ENCODE results near the gene NT5DC1.
A peak's percentile ranks its signal among the peaks of the same experiment; 100 is the strongest.

NT5DC1 gene

DNA sequence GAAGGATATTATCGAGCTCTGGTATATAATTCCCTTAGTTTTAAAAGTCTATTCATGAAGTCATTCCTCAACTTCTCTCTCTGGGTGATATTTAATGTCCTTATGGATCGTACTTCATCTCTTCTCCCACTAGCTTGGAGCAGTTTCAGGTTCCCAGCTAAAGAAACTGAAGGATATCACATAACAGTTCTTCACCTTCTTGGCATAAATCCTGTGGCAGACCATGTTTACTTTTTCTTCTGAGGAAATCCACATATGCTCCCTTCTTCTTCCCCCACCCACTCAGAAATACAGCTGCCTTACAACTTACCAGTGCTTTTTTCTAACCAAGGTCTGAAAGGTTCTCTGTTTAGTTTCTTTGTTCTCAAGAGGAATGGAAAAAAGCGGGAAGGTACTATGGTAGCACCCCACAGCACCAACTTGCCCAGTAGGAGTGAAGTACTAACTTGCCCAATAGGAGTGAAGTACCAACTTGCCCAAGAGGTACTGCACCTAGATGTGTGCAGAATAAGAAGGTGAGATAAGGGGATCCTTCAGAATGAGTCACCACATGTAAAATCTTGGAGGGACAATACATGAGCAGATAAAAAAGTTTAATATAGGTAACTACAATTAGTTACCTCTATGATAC lies 100.1 kb downstream of the NT5DC1 start:
- FAIRE-seq, result no peak

DNA sequence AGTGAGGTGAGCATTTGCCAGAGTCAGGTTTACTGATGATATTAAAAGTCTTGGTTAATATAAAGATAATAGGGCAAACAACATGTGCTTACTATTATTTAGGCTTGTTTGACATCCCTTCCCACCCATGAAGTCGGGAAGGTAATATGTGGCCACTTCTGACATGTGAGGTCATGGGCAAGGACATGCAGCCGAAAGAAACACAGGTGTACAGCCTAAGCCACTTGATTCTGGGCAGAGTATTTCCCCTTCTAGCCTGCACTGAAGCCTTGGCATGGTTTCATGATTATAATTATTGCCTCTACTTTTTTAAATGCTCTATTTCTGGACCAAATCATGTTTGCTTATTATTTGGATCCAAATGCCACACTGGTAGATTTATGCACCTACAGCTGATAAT lies 100.9 kb downstream of the NT5DC1 start:
- no peak for FAIRE-seq

DNA sequence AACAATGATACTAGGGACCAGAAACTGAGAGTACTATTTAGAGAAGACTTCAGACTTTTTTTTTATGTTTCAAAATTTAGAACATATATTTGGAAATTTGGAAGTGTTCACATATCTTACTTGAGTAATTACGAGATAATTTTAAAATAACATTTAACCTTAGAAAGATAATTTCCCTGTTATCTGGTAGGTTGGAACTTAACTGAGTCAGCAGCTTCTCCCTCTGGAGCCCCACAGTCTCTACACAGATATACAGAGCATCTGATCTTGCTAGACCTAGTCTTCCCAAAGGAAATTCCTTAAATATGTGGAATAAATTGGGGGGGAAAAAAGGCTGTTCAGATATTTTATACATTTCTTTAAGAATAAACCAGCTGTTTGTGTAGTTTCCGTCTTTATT lies 104.6 kb downstream of the NT5DC1 start:
- no peak for FAIRE-seq

DNA sequence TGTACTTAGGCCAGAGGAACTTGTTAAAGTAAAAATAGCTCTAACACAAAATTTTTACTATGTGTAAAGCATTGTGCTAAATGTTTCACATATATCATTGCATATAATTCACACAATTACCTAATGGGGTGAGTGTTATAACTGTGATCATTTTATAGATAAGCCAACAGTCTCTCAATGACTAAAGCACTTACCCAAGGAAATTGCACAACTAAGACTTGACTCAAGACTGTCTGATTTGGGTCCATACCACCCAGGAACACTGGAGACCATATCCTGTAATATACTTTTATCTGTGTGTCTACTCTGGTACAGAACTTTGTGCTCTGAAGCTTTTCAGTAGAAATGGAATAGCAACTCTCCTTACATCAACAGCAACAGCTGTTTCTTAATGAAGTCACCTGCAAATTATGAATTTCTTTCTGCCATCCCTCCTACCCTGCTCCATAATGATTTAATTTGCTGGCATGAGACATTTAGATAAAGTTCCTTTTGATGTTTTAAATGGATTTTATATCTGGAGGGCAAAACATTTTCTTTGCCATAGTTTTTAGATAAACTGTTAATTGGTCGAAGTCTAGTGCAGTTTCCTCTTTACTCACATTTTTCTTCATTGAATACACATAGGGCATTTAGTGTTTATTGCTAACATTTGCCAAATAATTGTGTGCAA lies 105.7 kb downstream of the NT5DC1 start:
- FAIRE-seq, result no peak

DNA sequence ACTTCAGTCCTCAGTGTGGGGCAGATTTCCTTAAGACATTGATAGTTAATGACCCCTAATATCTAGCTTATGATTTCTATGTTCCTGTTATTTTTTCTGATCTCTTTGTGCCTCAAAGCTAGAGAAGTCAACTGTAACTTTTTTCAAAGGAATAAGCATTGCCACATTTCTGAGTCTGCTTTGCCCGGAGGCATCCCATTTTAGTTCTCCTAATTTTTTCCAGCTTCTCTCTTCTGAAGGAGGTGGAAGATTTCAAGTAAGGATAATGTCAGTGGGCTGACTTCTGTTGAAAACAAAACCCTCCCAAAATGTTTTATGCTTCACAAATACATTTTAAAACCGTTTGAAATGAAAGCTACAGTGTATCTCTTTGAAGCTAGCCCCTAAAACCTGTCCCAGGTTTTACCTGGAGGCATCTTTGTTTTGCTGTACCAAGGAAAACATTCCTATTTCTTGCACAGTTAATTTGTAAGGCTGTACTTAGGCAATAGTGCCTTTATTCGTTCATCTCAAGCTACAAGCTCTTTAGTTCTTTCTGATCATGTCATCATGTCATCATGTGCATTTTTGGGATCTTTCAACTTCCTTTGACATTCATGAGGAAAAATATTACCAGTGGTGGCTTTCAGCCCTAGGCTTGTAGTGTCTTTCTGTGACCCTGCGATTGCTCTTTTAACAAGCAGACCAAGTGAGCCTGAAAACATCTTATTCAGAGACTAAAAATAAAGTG lies 107.6 kb downstream of the NT5DC1 start:
- no peak for FAIRE-seq

DNA sequence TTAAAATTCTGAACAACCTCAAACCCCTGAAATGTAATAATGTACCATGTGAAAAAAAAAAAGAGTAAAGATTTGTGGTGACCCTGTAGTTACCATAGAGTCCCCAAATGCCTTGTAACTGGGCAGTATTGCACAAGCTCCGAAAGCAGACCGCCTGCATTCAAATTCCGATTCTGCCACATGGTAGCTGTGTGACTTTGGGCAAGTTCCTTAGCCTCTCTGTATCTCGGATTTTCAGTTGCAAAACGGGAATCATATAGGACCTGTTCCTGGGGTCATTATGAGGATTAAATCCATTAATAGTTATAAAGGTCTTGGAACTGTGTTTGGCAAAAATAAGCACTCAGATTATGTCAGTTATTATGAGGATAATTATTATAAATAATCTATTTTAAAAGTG lies 109.7 kb downstream of the NT5DC1 start:
- no peak for FAIRE-seq

DNA sequence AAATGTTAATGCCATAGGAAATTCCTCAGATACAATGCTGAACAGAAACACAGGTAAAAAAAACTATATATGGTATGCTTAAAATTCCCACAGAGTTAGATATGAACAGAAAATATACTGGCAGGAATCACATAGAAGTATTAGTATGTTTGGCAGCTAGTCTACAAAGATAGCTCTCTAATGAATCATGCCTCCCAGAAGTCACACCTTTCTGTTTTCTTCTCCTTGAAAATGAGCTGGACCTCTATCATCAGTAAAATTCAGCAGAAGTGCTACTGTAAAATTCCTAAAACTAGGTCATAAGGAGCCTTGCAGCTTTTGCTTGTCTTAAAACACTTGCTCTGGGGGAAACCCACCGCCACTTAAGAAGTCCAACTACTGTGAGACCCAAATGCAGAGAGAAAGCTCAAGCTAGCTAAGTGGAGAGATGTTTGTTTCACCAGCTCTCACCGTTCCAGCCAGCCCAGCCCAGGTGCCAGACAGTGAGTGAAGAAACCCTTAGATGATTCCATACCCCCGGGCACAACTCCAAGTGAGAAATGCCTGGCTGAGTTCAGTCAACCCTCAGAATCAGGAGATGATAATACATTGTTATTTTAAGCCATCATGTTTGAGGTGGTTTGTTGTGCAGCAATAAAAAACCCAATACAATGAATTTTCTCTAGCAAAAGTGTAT lies 110.2 kb downstream of the NT5DC1 start:
- no peak for FAIRE-seq

DNA sequence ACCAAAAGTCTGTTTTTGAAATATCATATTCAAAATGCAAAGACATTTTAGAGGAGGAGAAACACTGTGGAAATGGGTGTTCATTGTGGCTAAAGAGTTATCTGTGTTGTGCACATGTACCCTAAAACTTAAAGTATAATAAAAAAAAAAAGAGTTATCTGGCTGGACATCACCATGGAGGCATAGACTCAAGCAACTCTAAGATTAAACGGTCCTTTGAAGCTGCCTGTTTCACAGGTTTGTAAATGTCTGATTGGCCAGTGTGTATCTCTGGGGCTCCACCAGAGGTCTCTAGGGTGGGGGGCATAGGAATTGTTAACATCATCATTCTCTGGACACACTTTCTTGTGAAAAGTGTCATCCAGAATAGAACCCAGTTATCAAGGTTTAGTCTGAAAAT lies 114.0 kb downstream of the NT5DC1 start:
- FAIRE-seq, result no peak

DNA sequence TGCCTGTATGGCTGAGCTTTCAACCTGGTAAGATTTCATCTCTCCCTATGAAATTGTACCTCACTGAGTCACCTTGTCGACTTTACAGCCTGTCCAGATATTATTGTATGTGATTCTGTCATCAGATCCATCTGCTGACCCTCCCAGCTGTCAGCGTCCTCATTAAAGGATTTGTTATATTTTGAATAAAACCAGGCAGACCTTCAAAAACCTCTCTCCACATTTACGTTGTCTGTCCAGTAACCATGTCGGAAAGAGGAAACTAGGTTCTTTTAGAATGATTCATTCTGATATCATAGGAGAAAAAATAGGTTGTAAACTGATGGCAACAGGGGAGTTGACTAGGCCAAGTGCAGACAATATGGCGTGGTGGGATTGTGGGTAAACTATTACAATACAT lies 114.8 kb downstream of the NT5DC1 start:
- FAIRE-seq, result no peak

DNA sequence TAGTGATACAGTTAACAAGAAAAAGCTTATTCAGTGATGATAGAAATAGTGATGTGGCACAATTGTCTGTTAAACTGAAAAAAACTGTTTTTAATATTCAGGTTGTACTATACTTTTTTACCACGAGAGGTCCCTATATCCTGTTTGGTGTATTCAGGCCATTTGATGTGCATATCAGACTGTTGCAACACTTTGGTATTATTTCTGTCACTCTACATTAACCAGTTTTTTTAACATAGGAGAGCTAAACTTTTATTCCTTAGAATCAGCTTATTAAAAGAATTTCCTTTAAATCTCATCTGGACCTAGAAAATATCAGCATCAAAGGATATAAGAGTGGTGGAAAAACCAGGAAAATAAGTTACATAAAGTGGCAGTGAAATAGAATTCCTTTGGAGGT lies 116.4 kb downstream of the NT5DC1 start:
- peak; percentile 81 for FAIRE-seq

DNA sequence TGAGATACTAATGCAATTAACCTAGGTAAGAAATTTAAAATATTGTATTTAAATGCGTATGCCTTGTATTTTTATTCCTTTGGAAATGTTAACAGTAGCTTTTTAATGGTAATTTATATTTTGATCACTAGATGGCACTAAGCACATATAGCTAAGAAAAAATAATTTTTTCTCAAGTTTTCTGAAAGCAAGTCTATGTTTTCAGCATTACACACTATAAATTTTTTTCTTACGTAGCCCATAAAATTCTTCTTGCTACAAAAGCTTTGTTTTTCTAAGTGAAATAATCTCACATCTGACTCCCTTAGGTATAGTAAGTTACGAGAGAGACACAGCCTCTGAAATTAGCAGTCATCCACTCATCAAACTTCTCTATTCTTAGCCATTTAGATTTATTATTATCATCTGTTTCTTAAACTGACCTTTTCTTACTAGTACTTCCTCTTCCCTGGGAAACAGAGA lies 117.5 kb downstream of the NT5DC1 start:
- peak; percentile 97 for FAIRE-seq

DNA sequence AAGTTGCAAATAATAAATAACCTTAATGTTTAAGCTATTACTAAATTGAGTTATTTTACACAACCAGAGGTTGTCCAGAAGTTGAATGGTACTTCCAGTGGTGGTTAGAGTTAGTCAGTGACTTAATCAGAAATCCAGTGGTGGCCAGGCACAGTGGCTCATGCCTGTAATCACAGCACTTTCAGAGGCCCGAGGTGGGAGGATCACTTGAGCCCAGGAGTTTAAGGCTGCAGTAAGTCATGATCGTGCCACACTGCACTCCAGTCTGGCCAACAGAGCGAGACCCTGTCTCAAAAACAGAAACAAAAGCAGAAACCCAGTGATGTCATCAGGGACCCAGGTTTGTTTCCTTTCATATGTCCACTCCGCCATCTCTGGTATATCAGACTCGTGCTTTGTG lies 118.2 kb downstream of the NT5DC1 start:
- FAIRE-seq, result no peak

DNA sequence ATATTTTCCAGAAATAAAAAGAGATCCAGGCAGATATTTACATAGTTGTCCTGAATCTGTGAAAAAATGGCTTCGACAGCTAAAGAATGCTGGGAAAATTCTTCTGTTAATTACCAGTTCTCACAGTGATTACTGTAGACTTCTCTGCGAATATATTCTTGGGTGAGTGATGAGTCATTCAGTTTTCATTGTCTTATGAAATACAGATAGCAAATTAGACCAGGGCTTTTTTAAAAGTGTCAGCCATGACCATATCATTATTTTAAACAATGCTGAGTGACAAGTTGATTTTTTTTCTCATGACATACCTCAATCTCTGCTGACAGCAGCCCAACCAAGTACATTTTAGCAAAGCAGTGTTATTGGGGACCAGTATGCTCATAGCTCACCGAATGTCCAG lies 120.4 kb downstream of the NT5DC1 start:
- FAIRE-seq, result no peak

DNA sequence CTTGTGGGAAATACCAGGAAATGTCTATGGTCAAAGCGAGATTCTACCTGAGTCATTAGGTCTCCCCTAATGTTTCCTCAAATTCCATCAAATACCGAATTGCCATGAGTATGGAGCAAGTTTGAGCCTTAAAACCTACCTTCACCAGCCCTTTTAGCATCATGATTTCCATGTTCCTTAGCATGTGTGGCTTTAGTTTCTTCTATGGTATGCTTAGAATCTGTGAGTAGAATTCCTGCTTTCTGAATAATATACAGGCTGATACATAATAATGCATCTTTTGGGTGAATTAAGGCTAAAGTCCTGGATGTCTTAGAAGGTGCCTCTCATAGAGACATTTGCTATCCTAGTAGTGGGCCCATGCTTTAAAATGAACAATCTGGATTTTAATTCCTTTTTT lies 121.3 kb downstream of the NT5DC1 start:
- no peak for FAIRE-seq

DNA sequence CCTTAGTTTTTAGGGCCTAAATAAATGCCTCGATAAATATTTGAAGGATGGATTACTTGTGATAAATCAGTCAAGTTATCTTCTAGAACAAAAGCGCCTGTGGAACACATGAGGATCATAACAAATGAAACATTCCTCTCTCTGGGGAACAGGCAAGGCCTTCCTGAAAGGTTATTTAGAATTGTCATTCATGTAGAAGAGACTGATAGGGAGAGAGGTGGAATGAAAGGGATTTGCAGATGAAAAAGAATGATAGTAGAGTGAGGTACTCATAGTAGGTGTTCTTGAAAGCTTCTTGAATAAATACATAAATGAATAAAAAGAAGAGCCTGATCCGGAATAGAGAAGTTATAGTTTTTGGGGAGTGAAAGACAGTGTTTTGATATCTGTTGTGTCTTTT lies 122.7 kb downstream of the NT5DC1 start:
- no peak for FAIRE-seq

DNA sequence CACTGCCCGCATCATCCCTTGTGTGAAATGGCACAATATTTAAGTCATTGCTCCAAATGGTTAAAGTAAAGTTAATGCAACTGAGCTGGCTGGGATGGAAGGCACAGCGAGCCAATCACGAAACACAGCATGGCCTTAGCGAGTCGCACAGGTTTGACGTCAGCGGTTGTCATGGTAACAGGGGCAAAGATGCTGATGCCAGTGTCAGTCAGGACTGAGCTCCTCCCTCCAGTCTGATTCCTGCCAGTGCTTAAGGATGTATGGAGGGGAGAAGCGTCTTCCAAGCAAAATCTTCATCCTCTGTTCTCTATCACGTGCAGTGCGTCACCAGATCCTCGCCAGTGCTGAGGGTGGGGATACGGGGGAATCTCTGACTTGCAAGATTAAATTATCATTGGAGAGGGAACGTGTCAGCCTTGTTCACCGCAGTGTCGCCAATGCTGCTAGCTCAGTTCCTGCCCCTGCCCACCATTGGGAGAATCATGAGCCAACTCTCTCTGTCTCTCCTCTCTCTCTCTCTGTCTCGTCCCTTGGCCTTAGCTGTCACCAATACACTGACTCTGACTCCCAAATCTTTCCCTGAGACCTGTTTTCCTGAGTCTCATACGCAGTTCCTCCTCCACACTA lies 128.7 kb downstream of the NT5DC1 start:
- FAIRE-seq, result no peak

DNA sequence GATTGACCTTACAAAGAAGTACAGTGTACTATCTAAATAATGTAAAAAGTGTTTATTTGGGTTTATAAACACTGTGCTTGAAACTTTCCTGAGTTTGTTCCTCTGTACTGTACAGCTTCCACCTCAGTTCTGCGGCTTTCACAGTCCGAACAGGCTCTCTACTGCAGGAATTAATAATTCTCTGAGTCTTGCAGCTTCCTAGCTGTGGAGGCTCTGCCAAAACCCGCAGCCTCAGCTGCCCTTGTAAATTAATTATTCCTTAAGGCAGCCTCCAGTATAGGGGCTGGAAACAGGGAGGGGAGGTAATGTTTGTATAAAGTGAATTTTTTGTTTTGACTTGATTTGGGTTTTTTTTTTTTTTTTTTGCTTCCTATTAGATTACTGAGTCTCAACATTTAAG lies 134.0 kb downstream of the NT5DC1 start:
- no peak for FAIRE-seq

DNA sequence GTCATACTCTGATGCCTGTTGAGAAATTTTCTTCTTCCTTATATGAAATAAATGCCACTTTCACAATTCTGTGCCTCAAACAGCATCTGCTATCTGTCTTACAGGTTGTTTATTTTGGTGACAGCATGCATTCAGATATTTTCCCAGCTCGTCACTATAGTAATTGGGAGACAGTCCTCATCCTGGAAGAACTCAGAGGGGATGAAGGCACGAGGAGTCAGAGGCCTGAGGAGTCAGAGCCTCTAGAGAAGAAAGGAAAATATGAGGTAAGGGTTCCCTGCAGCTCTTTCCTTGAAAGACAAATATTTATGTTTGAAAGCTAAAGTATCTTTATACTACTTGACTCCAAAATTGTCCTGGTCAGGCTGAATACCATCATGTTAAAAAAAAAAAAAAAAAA lies 137.4 kb downstream of the NT5DC1 start:
- no peak for FAIRE-seq

DNA sequence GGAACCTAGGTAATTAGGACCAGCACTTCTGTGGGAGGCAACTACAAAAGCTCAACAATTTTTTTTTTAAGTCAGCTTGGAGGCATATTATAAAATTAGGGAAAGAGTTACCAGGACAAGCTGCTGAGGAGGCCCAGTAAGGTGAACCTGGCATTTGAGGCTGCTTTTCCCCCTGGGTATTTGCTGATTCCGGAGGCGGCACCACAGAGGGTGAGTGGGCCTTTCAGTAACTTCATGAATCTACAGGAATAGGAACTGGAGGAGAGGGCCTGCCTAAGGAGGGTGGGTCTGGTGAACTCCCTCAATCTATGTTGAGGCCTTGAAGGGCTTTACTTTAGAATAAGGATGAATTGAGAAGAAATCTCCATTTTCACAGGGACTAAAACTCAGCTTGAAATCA lies 138.6 kb downstream of the NT5DC1 start:
- FAIRE-seq, result no peak

DNA sequence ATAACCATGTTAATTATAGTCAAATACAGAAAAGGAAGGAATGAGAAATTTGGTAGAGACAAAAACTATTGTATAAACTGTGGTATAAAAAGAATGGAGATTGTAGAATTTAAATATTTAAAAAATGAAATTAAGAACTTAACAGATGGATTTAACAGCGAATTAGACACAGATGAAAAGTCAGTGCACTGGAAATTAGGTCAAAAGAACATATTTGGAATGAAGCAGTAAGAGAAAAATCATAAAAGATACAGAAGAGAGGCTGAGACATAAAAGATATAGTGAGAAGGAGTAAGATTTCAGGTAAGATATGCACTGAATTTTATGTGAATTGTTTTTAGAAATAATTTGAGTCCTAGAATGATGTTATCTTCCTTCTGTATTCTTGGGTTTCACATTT lies 139.2 kb downstream of the NT5DC1 start:
- FAIRE-seq, result no peak

DNA sequence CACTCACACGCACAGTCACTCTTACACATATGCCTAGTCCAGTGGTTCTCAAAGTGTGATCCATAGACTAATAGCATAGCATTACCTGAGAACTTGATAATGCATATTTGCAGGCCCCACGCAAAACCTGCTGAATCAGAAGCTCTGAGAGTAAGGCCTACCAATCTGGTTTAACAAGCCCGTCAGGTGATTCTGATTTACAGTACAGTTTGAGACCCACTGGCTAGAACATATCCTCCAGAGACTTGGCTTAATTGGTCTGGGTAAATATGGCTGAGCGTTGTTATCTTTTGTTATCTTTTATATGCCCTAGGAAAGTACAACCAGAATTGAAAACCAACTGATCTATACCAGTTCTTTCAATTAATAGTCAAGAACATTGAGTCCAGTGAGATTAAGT lies 143.6 kb downstream of the NT5DC1 start:
- FAIRE-seq, result no peak

DNA sequence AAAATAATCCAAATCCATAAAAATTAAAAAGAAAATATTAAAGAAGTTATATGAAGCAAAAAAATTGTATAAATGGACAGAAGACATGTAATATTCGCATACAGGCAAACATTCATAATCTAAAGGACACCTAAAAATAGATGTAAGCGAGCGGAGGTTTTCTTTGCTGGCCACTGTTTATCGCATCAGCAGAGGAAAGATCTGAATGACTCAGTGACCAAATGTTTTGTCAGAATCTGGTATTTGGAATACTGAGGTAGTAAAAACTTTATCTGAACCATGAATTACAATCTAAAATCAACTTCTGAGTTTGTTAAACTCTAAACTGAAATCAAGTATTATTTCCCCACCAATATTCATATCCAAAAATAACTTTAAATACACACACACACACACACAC lies 145.4 kb downstream of the NT5DC1 start:
- FAIRE-seq, result peak; percentile 70

DNA sequence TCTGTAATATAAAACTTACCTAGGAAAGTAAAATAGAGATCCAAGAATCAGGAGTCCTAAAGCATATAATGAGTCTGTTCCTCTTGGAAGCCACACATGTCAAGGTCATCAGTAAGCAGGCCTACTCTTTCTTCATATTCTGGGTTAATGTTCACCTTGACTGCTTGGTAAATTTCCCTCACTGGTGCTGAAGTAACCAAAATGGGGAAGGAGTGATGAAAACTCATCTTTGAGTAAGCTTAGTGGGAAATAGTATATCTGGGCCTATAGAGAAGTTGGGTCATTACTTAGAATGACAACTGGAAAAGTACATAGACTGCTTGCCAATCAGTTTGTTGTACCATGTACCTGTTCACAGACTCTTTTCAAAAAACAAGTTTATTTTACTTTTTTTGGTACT lies 146.6 kb downstream of the NT5DC1 start:
- FAIRE-seq, result no peak
